HG02678 (cell line): ENCODE measurements around the gene KLK2.

Experiments used
- ATAC-seq: cut with Tn5 transposase; IDR thresholded peaks from one replicate; pipeline ENCODE4 v1.9.1; 2021; ENCODE audit warnings: mild to moderate bottlenecking, moderate library complexity; ENCODE audit not compliant: unreplicated experiment

The KLK2 gene

GRCh38 chr19:50873056-50873455 is at the start of gene KLK2:
KLK2 (plus strand) TSS chr19:50873439; CDS start chr19:50873474, 35 bp downstream.
- ATAC-seq = no peak

- no peak for ATAC-seq
Measured at GRCh38 chr19:50826492-50827240, 46.6 kb upstream of the KLK2 start.

- no peak for ATAC-seq
Measured at GRCh38 chr19:50827476-50827875, 45.8 kb upstream of the KLK2 start.

- ATAC-seq = no peak
Measured at GRCh38 chr19:50829801-50830200, 43.4 kb upstream of the KLK2 start.

GRCh38 chr19:50830266-50831025 is 42.8 kb upstream of the KLK2 start:
- ATAC-seq = no peak

GRCh38 chr19:50831026-50831396 is 42.2 kb upstream of the KLK2 start:
- ATAC-seq = no peak

GRCh38 chr19:50832666-50833065 is 40.6 kb upstream of the KLK2 start:
- no peak for ATAC-seq

GRCh38 chr19:50833117-50833801 is 40.0 kb upstream of the KLK2 start, which contains the start of gene KLK15:
KLK15 (minus strand) TSS chr19:50833574; CDS start chr19:50831492, 2,082 bp downstream.
- no peak for ATAC-seq

- ATAC-seq = no peak
Measured at GRCh38 chr19:50833802-50834167, 39.5 kb upstream of the KLK2 start.

GRCh38 chr19:50835103-50835784 is 38.0 kb upstream of the KLK2 start:
- no peak for ATAC-seq

- peak; percentile 81 for ATAC-seq
Measured at GRCh38 chr19:50835785-50836542, 37.3 kb upstream of the KLK2 start.

- ATAC-seq = no peak
Measured at GRCh38 chr19:50836543-50837195, 36.6 kb upstream of the KLK2 start.

GRCh38 chr19:50837300-50837699 is 35.9 kb upstream of the KLK2 start:
- no peak for ATAC-seq

- no peak for ATAC-seq
Measured at GRCh38 chr19:50838239-50838638, 35.0 kb upstream of the KLK2 start.

- ATAC-seq = no peak
Measured at GRCh38 chr19:50839712-50840655, 33.3 kb upstream of the KLK2 start.

- no peak for ATAC-seq
Measured at GRCh38 chr19:50842130-50842529, 31.1 kb upstream of the KLK2 start.

- ATAC-seq = no peak
Measured at GRCh38 chr19:50843205-50843604, 30.0 kb upstream of the KLK2 start.

- ATAC-seq = no peak
Measured at GRCh38 chr19:50843701-50844221, 29.5 kb upstream of the KLK2 start.
